Epithelial cell of proximal tubule (primary cell): Measurements from ENCODE around the gene RARG. TPM values are rescaled to one million over a fixed set of nuclear protein-coding genes. Genes with fewer than 3 reads are reported as not detected.

Experiments
- DNase-seq: peaks from one replicate; pipeline ENCODE4 v3.0.0-alpha.2; 2011; ENCODE audit warnings: low read depth
- H3K4me3 ChIP-seq: 2 replicates; pipeline ENCODE4 v1.5.1; 2011; ENCODE audit warnings: low read depth, mild to moderate bottlenecking, low read length
- CTCF ChIP-seq: conservative IDR thresholded peaks from 2 replicates; pipeline ENCODE4 v1.5.1; 2012; ENCODE audit warnings: low read depth, mild to moderate bottlenecking, low read length
- total RNA-seq: library from RNA; depleted of rRNA; stranded (reverse); fragments of >200 nt; gene quantifications from 2 replicates; pipeline ENCODE4 v1.2.3, GENCODE V29; 2015

The RARG gene
- total RNA-seq, 1 donor from 2014 or later: 4.2 TPM

- no peak overlapping the region for H3K4me3 ChIP-seq
- no peak for DNase-seq
Measured at GRCh38 chr12:53244337-53244736, 12.3 kb upstream of the RARG start.

GRCh38 chr12:53241623-53242412, 9.8 kb upstream of the RARG start:
- TF ChIP-seq CTCF: no peak
- no peak for DNase-seq
- H3K4me3 ChIP-seq: no peak overlapping the region

More at GRCh38 chr12:53244337-53244736, 12.3 kb upstream of the RARG start:
- no peak for TF ChIP-seq CTCF

GRCh38 chr12:53239643-53240258, 7.7 kb upstream of the RARG start:
- TF ChIP-seq CTCF: no peak
- DNase-seq: no peak
- no peak overlapping the region for H3K4me3 ChIP-seq

GRCh38 chr12:53236443-53237111, 4.6 kb upstream of the RARG start:
- TF ChIP-seq CTCF: no peak
- H3K4me3 ChIP-seq: no peak overlapping the region
- DNase-seq: no peak

- TF ChIP-seq CTCF: no peak
Measured at GRCh38 chr12:53235742-53236442, 3.9 kb upstream of the RARG start.

GRCh38 chr12:53235164-53235563, 3.2 kb upstream of the RARG start:
- DNase-seq: no peak
- no peak overlapping the region for H3K4me3 ChIP-seq
- no peak for TF ChIP-seq CTCF

More at GRCh38 chr12:53235742-53236442, 3.9 kb upstream of the RARG start:
- H3K4me3 ChIP-seq: no peak overlapping the region
- DNase-seq: no peak
